GM19328 (cell line): ENCODE data around the gene KCTD1.

Experiments
- ATAC-seq: cut with Tn5 transposase; IDR thresholded peaks from one replicate; pipeline ENCODE4 v1.9.1; 2021; ENCODE audit warnings: mild to moderate bottlenecking, moderate library complexity; ENCODE audit not compliant: unreplicated experiment

Gene KCTD1

DNA sequence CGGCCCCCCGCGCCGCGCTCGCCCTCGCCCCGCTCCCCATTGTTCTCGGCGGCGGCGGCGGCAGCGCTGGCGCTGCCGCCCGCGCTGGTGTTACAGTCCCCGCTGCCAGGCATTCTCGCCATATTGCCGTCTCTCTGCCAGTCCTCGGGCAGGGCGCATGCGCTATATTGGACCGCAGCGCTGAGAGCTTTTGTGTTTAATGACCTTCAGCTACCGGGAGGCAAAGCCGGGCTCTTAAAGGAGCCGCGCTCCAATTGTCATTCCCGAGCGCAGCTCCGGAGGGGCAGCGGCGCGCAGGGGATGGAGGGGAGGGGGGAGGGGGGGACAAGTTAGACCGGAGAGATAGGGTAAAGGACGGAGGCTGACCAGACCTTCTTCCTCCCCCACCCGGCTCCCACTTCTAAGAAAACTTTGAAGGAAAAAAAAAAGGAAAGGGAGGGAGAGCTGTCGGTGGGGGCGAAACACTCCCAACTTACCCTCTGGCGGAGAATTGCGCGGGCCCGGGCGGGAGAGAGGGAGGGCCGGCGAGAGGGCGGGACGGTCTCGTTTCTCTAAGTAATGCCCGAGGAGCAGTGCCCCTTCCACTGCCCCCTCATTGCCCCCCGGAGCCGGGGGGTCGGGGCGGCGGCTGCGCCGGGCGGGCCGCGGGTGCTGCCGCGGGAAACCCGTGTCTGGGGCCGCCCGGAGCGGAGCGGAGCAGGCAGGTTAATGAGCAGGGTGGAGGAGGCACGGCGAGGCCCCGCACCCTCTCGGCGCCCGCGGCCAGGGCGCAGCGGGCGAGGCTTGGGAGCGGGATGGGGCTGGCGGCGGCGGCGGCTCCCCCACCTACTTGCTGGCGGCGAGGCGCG, at the start of gene KCTD1:
KCTD1 (minus strand) TSS at position 139 of the 848 bp plus-strand sequence; CDS start at position 122, 17 bp downstream.
- ATAC-seq = peak; percentile 43

DNA sequence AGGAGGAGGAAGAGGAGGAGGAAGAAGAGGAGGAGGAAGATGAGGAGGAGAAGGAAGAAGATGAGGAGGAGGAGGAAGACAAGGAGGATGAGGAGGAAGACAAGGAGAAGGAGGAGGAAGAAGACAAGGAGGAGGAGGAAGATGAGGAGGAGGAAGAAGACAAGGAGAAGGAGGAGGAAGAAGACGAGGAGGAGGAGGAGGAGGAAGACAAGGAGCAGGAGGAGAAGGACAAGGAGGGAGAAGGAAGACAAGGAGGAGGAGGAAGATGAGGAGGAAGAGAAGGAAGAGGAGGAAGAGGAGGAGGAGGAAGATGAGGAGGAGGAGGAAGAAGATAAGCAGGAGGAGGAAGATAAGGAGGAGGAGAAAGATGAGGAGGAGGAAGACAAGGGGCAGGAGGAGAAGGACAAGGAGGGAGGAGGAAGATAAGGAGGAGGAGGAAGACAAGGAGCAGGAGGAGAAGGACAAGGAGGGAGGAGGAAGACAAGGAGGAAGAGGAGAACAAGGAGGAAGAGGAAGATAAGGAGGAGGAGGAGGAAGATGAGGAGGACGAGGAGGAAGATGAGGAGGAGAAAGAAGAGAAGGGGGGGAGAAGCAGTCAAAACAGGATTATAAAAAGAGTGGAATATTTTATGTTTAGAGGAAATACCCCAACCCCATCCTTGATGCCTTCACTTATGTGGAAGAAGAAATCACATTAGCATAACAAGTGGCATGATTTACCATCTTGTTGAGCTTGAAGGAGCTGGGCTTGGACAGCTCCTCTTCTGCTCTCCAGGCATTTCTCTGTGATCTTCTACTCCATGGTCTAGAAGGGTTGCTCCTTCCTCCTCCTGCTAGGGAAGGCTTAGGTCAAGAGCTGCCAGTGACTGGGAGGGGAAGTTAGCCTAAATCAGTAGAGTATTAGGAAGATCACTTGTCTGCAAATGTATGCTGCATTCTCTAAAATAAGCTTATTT, 45.3 kb upstream of the KCTD1 start:
- ATAC-seq = no peak

DNA sequence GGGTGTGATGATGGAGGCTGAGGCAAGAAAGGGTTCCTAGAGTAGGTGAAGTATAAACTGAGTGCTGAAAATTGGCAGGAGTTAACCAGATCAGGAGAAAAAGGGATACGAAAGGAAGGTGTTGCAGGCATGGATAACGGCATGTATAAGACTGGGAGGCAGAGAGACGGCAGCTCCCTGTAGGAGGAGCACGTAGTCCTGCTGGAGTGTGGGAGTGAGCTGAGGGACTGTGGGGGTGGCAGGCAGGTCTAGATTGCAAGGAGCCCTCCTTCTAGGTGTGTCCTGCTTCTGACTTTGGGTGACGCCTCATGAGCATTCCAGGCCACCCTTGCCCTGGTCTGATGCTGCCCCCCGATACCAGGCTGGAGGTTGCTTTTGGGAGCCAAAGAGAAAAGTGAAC, 36.4 kb upstream of the KCTD1 start:
- no peak for ATAC-seq

DNA sequence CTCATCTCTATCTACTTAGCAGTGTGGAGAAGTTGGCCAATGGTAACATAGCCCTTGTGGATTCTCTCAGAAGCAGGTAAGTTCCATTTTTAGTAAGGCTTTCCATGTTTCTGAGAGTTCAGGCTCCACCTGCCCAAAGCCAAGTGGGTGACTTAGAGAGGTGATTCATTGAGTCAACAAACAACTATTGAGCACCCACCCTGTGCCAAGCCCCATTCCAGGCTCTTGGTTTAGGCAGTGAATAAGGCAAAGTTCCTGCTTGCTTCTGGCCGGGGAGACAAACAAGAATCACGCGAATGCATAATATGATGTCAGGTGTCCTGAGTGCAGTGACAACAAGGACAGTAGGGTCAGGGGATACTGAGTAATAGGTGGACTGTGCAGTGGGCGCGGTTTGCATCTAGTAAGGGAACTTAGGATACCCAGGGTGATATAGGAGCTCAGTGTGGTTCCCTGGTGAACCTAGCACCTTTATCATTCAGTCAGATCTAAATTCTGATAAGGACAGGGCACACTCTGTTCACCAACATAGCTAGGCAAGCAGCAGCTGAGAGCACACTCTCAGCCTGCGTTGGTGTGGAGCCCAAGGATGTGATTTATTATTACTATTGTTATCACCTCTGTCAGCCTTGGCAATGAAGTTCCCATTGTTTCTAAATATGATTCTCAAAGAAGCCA, 31.7 kb upstream of the KCTD1 start:
- ATAC-seq = no peak

DNA sequence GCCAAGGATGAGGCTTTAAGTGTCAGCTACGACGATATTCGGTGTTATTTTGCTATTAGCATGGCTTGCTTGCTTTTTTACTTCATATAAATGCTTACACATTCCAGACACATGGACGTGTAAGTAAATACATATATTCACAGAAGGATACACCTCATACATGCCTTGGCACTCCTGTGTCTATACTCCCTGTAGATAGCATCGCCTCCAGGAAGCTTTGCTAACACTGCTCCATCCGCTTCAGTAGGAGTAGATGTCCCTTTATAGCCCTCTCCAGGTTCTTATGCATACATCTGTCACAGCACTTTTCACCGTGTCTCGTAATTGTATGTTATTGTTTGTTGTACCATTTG, 27.5 kb upstream of the KCTD1 start:
- ATAC-seq = no peak

DNA sequence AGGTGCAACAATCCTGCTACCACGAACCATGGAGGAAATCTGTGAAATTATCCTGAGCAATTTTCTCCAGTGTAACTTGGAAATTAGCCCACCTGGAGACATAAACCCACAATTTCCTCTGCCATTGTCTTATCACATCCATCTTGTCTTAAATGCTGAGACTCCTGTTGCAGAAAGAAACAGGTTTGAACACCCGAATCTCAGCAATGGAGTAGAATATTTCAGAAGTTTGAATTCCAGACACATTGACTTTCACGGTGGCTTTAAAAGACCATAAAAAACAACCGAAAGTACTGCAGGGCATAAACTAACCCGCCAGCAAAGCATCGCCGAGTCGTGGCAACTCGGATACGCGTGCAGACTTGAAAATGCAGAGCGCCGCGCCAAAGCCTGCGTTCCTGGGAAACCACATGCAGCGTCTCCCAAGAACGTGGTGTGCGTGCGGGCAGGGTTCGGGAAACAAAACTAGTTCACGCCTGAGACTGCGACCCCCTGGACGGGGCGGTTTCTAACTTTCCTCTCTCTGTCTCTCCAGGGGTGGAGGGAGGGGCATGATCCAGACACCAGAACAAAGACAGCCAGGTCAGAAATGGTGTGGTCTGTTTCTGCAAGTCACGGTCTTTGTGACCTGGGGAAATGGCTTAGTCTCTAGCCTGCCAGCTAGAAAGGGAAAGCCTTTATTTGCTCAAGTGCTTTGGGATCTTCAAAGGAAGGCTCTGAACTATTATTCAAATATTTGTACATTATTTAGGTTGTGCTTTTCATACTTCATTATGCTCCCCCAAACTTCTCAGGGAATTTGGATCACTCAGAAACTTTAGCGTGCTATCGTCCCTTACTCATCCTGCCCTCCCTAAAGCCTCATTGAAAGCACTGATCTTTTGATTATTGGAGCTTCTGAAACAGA, 26.9 kb upstream of the KCTD1 start:
- no peak for ATAC-seq

DNA sequence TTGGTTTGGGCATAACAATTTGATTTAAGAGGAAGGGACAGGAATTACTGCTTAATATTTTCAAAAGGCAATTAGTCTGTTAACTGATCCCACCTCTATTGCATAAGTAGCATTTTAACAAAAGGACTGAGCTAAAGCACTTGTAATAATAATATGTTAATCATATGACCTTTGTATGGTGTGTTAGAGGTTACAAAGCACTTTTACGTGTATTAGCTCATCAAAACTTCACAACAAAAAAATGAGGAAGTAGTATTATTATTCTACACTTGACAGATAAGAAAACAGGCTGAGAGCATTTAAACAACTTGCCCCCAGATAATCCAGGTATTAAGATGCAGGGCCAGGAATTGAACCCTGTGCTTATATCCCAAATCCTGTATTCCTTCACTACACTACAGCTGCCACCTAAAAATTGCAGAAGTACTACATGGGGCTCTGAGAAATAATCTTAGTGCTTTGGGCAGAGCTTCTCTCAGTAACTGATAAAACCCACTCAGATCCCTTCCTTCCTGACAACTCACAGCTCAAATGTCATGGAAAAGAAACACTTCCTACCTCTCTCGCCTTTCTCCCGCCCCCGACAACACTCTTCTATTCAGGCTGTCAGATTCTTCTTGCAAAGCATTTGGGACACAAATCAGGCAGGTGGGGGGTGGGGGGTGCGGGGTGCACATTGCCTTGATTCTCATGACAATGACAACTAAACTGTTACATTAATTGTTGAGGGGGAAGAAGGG, 20.7 kb upstream of the KCTD1 start:
- no peak for ATAC-seq

DNA sequence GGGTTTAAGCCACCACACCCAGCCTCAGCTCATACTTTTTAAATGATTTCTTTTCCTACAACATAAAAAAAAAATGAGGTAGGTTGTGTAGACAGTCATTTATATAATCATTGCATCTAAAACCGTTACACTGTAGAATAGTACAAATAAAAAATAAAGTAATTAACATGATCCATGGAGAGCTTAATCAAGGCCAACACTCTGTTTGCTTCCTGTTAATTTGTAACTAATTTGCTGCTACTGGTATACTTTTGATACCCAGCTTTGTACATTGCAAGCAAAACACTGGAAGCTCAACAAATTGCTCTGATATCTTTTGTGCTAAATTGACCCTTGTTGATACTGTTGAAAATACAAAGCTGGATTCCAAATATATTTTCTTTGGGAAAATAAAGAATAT, 20.2 kb upstream of the KCTD1 start:
- no peak for ATAC-seq

DNA sequence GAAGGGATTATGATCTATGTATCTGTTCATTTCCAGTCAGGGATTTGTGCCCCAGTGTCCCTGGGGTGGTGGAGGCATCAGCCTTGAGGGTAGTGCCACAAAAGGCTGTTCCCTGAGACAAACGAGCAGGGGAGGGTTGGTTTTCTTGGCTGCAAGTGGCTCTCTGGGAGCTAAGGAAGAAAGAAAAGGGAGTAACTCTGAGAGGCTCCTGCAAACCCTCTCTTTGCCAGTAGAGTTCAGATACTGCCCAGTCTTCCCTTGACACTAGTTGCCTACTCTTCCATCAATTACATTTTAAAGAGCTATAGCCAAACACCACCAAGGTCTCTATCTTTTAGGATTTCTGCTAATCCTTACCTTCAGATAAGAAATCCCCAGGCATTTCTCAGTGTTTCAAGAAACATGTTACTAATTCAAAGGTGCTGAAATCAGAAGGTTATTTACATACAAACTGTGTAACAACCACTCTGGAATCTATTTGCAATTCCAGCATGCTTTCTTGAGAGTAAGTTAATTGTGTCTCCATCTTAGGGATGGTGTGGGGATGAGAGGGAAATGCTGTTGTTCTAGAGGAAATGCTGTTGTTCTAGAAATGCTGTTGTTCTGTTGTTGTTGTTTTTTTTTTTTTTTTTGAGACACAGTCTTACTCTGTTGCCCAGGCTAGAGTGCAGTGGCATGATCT, 18.7 kb upstream of the KCTD1 start:
- ATAC-seq = no peak

DNA sequence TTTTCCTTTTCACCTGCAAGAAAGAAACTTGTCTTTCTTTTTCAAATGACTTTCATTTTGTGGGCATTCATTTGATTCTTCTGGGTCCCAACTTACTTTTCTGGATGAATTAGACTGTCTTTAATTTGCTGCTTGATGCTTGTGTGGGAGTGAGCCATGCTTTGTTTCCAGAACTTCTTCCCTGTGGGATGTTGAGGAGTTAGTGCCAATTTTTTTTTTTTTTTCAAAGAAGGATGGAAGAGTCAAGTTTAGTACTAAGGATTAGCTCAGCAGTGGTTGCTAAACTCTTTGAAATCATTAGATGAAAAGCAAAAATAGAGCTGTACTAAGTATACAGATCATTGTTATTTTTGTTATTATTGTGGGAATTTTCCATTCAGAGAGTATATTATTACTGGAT, 17.2 kb upstream of the KCTD1 start:
- no peak for ATAC-seq

DNA sequence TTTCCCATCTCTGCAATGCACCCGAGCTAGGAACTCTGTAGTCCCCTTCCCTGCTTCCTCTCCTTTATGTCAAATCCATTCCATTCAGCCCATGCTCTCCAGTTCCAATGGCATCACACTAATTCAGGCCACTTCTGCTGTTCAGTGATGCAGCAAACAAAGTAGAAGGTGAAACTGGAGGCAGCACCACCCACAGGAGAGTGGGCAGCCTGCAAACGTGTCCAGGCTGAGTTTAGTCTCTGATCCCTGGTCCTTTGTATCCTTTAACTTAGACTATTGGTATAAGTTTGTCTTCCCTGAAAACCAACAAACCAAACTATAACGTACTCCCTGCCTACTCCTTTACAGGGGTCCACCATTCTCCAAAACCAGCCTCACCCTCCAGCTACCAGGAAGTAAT, 14.7 kb upstream of the KCTD1 start:
- no peak for ATAC-seq

DNA sequence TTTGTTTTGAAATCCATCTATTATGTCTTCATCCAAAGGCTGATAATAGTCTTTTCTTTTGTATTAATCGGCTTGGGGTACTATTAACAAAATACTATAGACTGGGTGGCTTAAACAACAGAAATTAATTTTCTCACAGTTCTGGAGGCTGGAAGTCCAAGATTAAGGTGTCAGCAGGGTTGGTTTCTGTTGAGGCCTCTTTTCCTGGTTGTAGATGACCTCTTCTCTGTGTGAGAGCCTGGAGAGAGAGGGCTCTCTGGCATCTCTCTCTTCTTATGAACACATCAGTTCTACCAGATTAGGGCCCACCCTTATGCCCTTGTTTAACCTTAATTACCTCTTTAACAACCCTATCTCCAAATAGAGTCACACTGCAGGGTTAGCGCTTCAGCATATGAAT, 14.2 kb upstream of the KCTD1 start:
- no peak for ATAC-seq

DNA sequence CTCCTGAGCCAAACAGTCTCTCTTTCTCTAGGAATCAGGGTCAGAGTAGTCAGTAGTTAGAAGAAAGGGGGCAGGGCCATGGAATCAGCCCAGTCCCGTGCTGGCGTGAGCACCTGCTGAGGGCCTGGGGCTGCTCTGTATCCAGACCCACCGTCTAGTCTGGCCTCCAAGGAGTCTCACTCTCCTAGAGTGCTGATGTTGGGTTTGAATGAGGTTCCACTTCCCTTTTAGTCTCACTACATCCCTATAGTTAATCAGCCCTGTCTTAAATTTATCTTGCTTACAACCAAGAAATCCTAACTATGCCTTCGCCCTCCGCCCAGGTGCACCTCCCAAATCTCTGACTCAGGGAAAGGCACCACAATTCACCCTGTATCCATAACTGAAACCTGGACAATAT, 13.4 kb upstream of the KCTD1 start:
- no peak for ATAC-seq

DNA sequence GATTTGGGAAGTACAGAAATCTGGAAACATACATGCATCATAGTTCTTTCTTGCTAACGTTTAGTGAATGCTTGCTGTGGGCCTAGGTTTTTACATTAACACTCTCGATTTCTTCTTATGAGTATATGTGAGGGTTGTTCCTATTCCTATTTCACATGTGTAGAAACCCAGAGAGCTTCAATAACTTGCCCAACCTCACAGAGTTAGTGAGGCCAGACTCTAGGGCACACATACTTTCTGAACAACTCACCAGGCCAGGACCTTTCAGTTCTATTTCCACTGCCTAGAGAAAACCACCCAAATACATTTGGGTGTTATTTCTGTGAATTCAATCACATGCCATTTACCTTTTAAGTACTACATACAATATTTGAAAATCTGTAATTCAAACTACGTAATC, 8.2 kb upstream of the KCTD1 start:
- peak; percentile 59 for ATAC-seq

DNA sequence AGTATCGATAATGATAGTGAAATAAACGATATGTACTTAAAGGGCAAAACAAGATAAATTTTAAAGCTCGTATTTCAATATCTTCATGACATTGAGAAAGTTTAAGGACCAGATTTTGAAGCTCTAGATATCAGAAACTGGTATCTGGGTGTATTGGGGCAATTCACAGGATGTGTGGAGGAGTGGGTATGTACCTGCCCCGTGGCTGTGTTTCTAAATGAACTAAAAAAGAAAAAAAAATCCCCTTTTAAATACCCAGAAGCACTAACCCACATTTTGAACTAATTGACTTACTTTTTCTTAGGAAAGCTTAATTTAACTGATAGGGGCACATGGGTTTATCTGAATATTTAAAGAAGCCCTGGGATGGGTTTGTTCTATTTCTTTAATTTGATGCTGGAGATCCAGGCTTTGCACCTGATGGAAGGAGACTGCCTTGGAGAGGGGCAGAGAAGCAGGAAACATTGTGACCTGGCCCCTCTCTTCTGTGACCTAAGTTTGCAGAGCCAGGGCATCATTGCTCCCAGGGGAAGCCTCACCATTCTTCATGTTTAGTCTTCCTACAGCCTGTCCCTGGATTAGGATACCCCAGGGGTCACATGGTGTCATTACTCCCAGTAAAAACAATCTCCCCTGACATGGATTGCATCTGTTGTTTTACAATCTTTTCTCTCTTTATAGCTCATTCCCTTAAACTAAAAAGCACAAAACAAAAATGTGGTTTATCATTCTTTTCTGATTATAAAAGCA, 7.6 kb upstream of the KCTD1 start:
- ATAC-seq = no peak

DNA sequence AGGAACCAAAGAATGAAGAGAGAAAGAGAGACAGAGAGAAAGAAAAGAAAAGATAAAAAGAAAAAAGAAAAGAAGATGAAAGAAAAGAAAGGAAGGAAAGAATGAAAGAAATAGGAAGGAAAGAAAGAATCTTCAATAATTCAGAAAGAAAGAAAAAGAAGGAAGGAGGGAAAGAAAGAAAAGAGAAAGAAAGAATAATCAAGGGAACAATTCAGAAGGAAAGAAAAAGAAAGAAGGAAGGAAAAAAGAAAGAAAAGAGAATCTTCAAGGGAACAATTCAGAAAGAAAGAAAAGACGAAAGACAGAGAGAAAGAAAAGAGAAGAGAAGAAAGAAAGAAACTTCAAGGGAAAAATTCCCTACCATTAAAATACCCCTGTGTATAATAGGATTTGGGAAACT, 5.6 kb upstream of the KCTD1 start:
- ATAC-seq = no peak

DNA sequence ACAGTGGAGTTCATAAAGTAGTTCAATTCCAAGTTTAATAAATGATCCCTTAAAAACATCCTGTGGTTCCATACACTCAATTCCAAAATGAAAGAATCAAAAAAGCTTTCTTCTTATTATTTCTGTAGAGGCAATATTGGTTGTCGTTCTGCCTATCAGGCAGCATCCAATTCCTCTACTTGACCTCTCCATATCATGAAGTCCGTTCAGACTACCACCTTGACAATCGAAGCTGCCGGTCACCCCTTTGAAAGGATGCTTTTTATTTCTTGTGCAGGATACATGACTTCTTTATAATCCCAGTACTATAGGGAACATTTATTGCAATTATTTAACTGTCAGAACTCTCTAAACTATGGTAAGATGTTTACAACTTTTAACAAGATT, 3.3 kb upstream of the KCTD1 start:
- no peak for ATAC-seq

DNA sequence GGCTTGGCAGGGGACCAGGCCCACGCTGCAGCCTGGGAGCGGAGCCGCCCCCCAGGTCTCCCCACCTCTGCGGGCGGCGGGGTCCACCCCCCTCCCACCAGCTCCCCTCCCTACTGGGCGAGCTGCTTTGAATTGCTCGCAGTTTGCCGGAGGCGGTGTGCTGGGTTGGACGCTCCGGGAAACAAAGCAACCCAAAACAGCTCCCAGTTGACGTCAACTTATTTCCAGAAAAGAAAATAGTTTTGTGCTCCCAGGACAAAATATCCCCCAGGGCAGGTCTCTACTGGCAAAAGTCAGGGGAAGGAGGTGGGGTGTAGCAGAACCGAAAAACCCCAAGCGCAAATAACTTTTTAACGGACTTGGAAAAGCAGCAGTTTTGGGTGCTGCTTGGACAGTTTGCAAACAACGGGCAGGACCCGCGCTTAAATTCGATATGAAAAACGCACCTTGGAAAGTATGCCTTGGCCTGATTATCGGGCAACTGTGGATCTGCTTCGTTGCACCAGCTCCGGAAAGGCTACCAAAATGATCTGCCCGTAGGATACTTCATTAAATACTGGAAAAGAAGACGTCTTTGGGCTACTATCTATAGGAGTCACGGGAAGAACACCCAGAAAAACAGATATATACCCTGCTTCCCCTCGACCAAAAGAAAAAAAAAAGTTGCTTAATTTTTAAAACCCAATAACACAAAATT, 2.8 kb upstream of the KCTD1 start:
- no peak for ATAC-seq
